Stimulated activated CD4-positive, alpha-beta T cell treated with anti-CD3 and anti-CD28 coated beads, Interleukin-2, amount 100 ng/mL, for 48 hours (primary cell): ENCODE results near the gene CCNYL1.
"Not testable (repeated sequence)": the region's sequence is repeated elsewhere in the genome, so short reads cannot be mapped to it uniquely, and the experiment has no call there.

ENCODE experiments used
- DNase-seq, 2 donors: peaks; one replicate each; pipeline ENCODE4 v3.0.0-alpha.2; 2020

Gene CCNYL1

DNA sequence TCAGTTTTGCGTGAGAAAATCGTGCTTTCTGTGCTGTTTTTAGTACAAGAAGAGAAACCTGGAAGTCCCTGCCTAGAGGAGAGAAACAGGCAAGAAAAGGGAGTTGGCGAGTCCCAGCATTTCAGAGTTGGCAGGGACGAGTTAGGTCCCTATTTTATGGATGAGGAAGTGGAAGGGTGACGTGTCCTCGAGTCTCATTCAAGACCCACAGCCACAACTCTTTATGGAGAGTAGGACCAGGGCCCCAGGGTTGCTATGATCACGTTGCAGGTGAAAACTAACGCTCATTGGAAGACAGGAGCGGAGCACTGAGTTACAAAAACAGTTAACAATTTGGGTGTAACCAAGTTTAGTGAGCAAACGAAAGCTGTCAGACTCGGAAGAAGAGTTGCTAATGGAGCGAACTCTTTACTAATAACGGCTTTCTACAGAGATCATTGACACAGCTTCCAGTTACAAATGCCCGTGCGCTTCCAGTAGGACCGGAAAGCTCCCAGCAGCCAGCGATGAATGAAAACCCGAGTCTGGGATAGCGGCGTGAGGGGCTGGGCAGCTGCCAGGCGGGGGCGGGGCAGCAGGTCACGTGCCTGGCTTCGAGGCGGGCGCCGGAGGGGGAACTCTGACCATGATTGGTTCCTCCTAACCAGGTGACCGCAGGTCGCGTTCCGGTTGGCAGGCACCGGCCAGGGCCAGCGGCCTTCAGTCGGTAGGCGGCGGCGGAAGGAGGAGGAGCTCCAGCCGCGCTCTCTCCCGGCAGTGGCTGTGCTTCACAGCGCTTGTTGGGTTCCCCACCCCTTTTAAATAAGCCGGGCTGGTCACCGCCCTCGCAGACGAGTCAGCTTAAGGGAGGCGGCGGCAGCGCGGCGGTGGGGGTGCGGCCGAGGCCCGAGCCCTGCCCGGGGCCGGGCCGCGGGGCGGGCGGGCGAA is at the start of gene CCNYL1:
TSS of gene CCNYL1 (plus strand) at position 827 of the 927 bp plus-strand sequence. CDS start 257 bp downstream, outside the sequence.
- DNase-seq = peak; percentile 93 to 95

DNA sequence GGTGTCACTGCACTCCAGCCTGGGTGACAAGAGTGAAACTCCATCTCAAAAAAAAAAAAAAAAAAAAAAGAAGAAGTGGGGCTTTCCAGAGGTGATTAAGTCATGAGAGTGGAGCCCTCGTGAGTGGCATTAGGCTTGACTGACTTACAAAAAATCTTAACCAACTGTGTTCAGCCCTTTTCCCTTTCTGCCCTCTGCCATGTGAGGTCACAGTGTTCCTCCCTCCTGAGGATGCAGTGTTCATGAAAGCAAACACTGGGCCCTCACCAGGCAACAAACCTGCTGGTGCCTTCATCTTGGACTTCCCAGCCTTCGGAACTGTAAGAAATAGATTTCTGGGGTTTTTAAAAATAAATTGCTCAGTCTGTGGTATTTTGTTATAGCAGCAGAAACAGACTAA is 49.2 kb upstream of the CCNYL1 start:
- no peak for DNase-seq

DNA sequence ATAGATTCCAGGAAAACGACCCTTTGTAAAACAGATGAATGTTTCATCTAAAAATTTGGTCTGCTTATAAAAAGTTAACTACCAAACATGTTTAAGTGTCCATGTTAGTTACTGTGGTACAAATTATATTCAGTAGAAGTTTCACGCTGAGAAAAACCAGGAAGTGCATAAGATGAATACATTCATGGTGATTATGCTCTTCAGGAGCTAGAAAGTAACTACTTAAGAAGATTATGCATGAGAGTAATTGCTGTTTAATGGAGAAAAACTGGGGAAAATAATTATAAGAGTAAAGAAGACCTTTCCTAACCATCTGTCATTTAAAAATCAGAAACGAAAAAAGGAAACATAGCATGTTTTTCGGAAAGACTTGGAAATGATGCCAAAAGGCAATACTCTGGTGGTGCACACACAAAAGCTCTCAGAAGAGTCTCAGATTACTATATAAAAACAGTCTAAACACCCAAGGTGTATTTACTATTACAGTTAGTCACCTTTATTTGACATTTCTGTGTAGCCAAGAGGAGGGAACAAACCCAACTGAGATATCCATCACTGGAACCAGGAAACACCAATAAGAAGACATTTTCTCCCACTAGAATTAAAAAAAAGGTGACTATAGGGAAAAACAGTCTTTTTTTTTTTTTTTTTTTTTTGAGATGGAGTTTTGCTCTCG is 47.4 kb upstream of the CCNYL1 start:
- DNase-seq = no peak

DNA sequence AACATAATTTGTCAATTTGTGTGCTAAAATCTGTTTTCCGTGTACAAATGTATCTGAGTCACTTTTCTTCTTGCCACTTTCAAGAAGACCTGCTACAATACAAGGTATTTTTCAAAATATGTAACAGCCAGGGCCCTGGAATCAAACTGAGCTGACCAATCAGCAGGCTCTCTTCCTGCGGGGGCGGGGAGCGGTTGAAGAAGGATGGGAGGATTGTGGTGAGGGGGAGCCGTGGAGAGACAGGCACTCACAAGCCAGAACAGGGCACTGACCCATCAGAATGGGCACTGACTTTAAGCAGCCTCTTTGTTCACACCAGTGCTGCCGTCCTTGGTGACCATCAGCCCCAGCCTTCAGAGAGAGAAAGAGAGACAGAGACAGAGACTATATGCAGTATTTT is 40.6 kb upstream of the CCNYL1 start:
- DNase-seq = no peak

DNA sequence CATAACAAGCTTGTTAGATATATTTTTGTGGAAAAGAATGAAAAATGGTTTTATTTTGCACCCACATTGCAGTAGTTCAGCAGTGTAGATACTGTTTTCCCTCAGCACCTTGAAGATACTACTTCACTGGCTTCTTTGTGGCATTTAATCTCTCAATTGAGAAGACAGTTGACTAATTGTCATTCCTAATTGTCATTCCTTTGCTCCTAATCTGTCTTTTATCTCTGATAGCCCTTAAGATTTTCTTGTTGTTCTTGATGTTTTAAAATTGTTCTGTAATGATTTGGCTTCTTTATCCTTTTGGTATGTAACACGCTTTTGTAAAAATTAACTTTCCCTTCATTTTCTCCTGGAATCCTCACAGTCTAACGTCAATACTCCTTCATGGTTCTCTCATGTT is 38.0 kb upstream of the CCNYL1 start:
- no peak for DNase-seq

DNA sequence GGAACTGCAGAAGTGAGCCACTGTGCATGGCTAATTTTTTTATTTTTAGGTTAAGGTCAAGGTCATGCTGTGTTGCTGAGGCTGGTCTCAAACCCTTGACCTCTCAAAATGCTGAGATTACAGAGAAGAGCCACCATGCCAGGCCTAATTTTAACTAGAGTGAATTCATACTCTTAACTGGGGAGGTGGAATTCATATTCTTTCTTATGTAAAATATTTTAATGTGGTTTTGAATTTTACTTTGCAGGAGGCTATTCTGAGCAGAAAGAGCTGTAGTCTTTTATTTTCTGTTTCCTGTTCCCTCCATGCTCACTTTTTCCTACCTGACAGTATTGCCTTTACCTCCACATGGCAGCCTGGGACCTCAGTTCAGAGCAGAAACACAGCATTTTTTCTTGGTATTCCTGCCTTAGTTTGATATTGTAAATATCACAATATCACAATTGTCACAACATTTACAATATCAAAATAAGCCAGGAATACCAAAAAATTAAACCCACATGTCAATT is 37.1 kb upstream of the CCNYL1 start:
- no peak for DNase-seq

DNA sequence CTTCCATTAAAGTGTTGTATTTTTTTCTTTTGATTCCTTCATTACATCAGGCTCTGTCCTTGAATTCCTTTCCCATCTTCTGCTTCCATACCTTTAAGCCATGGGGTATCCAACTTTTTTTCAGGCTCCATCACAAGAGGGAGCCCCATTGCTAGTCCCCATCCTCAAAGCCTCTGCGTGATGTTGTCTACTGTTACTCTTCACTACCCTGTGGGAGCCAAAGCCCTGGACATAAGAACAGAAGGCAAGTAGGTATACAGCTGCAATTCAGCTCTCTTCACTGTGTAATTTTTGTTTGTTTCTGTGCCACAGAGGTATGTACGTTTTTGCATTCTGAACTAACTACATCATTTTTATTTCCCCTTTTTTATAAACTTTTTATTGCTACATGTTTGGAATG is 36.6 kb upstream of the CCNYL1 start:
- no peak for DNase-seq

DNA sequence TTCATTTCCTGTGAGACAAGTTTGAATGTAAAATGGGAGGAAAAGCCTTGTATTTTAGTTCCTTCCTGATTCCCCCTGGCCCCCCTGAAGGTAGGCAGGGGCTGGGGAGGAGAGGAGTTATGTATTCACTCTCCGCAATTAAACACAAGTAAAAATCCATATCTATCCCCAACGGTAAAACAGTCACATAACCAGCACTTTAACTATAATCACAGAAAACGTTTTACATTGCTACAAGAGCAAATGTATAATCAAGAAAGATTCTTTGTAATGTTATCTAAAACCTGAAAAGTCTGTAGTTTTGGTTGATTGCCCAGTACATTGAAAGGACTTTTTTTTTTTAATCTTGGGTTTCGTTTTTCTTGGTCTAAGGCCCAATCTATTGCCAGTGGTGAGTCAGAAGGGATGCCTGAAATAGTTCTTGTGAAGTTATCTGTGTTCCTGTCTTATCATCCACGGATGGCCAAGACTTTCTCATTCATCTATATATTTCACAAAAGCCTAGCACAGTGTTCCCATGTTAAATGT is 34.5 kb upstream of the CCNYL1 start:
- no peak for DNase-seq

DNA sequence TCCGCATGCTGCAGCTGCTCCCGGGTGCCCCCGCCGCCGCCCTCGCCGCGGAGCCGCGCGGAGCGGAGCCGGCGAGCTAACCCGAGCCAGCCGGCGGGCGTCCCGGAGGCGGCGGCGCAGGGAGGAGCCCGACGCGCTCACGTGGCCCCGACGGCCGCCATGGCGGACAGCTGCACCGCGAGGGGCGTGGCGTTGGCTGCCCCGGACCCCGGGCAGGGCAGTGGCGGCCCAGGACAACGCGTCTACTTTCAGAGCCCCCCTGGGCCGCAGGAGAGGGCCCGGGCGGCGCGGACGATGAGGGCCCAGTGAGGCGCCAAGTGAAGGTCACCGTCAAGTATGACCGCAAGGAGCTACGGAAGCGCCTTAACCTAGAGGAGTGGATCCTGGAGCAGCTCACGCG is 30.0 kb upstream of the CCNYL1 start:
- DNase-seq = no peak

DNA sequence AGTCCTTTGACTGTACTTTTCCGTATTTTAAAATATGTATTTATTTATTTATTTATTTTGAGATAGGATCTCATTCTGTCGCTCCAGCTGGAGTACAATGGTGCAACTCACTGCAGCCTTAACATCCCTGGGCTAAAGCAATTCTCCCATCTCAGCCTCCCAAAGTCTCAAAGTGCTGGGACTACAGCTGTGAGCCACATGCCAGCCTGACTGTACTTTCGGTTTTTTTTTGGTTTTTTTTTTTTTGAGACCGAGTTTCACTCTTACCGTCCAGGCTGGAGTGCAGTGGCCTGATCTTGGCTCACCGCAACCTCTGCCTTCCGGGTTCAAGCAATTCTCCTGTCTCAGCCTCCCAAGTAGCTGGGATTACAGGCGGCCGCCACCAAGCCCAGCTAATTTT is 28.9 kb upstream of the CCNYL1 start:
- no peak for DNase-seq

DNA sequence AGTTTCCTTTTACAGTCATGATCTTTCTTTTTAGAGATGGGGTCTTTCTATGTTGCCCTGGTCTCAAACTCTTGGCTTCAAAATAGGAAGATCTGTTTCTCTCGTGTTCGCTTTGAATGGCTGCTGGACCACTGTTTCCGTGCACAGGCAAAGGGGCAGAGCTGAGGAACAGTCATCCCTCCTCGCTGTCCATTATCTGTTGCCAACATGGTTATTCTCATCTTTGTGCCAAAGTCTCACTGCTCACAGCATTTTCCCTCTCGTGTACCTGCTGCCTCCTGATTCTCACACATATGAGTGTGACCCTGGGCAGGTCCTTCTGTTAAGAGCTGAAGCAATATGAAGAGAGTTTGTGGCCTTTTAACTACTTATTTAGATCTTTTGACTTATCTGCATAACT is 28.0 kb upstream of the CCNYL1 start:
- DNase-seq = no peak

DNA sequence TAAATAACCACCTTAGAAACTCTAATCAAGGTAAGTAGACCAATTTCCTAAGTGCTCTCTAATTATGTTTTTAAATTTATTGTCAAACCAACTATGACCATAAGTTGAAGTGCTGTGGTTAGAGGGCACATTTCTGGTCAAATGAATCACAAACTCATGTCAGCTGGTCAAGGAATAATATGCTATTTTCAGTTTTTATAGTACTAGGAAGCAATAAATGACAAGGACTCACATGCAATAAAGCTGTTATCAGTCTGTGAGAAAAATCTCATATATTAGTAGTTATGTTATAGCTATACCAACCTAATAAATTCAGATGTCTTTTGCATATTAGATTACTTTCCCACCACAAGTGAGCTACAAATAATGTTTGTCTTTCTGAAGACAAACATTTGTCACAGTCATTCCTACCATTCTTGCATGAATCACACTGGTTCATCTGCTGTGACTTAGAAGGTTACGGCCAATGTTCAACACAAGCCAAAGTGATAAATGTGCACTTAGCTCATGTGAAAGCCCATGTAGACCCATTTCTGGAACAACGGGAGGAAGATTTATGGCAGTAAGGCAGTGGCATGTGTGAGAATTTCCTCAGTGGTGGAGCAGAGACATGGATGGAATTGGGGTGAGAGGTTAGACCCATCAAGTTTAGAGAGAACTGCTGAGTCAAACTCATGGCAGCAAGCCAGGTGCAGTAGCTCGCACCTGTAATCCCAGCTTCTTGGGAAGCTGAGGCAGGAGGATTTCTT is 27.4 kb upstream of the CCNYL1 start:
- DNase-seq = no peak

DNA sequence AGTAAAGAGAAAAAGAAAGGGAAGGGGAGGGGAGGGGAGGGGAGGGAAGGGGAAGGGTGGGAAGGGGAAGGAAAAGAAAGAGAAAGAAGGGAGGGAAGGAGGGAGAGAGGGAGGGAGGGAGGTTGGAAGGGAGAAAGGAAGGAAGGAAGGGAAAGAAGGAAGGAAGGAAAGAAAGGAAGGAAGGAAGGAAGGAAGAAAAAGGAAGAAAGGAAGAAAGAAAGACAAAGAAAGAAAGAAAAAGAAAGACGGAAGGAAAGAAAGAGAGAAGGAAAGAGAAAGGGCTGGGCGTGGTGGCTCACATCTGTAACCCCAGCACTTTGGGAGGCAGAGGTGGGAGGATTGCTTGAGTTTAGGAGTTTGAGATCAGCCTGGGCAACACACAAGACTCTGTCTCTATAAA is 24.6 kb upstream of the CCNYL1 start:
- DNase-seq = no peak

DNA sequence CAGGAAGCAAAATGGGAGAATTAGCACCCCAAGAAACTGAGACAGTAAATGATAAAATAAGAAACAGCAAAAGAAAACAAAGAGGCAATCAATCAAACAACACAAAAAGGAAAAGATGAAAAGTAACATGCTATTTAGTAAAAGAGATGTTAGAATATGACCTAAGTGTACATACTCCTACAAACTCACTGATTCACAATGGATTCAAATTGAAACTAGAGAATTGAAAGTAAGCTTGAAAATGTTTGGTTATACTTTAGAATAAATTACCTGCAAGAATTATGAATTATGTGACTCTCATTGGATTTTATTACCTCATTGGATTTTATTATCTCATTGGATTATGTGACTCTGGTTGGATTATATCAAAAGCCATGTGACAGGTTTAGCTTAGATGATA is 22.8 kb upstream of the CCNYL1 start:
- DNase-seq = no peak

DNA sequence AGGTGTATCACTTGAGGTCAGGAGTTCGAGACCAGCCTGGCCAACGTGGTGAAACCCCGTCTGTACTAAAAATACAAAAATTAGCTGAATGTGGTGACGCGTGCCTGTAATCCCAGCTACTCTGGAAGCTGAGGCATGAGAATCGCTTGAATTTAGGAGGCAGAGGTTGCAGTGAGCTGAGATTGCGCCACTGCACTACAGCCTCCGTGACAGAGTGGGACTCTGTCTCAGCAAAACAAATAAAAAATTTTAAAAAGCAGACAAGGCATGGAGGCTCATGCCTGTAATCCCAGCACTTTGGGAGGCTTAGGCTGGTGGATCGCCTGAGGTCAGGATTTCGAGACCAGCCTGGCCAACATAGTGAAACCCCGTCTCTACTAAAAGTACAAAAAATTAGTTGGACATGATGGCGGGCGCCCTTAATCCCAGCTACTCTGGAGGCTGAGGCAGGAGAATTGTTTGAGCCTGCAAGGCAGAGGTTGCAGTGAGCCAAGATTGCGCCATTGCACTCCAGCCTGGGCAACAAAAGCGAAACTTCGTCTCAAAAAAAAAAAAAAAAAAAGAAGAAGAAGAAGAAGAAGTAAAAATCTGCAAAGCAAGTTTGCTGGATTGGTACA is 20.5 kb upstream of the CCNYL1 start:
- DNase-seq = not testable (repeated sequence)

DNA sequence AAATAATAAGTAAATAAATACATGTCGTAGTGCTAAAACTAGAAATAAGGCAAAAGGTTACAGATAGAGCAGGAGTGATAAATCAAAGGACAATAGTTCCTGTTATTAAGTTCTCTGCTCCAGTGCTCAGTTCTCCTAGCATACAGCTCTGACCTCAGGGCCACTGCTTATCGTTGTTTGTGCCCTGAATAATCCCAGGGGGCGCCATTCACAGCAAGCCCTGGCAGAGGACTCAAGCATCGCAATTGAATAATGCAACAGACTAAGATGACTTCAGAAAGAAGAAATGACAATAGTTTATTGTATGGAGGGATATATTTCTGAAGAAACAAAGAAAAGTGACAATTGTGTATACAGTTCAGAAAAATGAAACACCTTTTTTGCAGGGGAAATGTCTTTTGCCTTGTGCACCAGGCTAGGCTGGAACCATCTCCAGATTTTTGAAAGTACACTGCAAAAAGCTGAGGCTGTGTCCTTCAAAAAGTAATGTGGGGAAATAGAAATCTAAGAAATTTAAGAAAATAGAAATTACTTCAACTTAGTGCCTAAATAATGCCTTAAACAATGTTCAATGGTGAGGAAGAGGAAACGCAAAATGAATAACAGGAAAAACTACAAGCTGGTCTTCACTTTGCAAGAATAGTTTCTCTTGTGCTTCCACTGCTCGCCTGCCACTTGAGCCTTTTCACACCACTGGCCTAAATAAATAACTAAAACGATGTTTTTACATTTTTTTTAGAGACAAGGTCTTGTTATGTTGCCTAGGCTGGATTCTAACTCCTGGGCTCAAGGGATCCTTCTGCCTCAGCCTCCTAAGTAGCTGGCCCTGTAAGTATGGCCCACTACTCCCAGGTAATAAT is 19.0 kb upstream of the CCNYL1 start:
- peak; percentile 22 to 36 for DNase-seq

DNA sequence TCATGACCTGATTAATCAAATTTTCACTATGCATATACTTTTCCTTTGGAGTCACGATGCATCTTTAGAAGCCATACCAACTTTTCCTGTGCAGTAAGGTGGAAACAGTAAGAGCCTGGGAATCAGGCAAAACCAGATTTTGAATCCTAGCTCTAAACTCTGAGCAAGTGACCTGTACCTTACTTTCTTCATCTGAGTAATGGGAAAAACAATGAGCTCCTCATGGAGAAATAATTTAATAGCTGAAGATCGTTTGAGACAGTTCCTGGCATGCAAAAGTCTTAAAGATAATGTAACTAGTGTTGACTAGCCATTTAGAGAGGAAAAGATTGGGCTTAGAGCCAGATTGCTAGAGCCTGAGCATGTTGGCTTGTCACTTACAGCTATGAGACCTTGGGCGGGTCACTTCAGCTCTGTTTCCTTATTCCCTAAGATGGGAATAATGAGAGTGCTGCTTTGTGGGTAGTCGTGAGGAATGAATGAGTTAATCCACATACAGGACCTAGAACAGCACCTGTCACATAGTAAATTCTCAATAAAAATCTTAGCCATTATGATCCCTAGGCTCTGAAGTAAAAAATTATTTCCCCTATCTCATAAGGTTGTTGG is 17.7 kb upstream of the CCNYL1 start:
- DNase-seq = no peak

DNA sequence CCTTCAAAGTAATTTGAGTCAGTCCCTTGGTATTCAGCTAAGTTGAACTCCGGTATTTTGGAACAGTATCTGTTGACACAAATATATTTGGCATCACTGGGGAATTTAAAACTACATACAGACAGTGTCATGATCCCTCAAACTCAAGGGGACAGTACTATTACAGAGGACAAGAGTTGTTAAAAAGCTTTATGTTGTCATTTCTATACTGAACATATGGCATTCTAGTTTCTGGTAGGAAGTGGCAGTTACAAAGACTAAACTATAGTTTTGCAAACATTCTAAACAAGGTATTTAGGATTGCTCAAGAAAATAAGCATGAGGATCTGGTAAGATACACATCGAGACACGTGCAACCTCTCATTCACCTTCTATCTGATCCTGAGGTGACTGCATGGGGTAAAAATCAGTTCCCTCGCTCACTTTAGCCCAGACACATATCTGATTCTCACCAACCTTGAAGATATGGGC is 16.6 kb upstream of the CCNYL1 start:
- DNase-seq = no peak

DNA sequence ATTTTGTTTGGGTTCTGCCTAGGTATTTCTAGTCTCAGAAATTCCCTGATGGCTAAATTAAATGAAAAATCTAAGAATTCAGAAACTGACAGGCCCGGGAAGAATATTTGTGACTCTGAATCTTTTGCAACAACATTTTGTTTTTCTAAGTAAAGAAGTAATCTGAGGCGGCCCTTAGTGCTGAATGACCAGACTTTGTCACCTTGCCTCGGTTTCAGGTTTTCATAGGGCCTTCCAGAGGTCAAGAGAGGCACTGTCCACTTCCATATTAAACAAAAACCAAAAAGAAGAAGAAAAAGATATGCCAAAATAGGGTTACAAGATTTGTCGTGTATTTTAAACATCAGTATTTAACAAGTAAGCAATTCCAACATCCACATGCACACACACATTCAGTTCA is 16.1 kb upstream of the CCNYL1 start:
- DNase-seq = no peak

DNA sequence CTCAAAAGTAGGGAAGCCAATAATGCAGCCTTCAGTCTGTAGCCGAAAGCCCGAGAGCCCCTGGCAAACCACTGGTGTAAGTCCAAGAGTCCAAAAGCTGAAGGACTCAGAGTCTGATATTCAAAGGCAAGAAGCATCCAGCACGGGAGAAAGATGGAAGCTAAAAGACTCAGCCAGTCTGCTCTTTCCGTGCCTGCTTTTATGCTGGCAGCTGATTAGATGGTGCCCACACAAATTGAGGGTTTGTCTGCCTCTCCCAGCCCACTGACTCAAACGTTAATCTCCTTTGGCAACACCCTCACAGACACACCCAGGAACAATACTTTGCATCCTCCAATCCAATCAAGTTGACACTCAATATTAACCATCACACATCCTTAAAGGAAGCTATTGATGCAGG is 14.5 kb upstream of the CCNYL1 start:
- not testable (repeated sequence) for DNase-seq

DNA sequence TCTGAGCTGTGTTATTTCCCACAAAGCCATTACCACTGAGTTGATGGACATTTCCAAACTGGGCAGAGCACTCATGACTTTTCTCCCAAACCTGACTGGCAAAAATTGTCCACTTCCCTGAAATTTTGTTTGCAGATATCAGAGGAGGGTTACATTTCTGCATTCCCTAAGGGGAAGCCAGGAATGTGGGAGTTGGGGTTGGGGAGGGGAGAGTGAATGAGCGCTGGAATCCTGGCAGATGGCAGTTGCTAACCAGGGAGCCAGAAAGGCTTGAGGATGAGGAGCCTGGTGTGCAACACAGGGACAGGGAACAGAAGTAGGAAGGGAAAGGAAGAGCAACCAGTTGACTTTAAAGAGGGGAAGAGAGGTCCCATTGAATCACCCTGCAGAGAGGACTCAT is 14.0 kb upstream of the CCNYL1 start:
- DNase-seq = no peak
